SK-N-SH (cell line): ENCODE data around the gene CA6. TPM values are rescaled to one million over a fixed set of nuclear protein-coding genes. Genes with fewer than 3 reads are reported as not detected.

ENCODE experiments used
- CTCF ChIA-PET: fragments of 300-600, 350-600 bp; formaldehyde crosslinking; extraction: SDS; loops from one replicate; lab custom pipeline; 2021; lab: Yijun Ruan, JAX
- POLR2A ChIA-PET: fragments of 350-600 bp; sonication (Branson Sonifier 250); formaldehyde crosslinking; extraction: SDS; loops from one replicate; lab custom pipeline; 2020; ENCODE audit warnings: antibody characterized with exemption, inconsistent platforms; lab: Yijun Ruan, JAX
- DNase-seq: peaks from one replicate; pipeline ENCODE4 v3.0.0; 2012
- H2AFZ ChIP-seq: fragments of 200-600 bp; sonication (generic); 2 replicates; pipeline ENCODE4 v1.8.1; 2016; ENCODE audit warnings: antibody characterized with exemption, mild to moderate bottlenecking, low read depth
- H3F3A ChIP-seq: fragments of 200-600 bp; sonication (generic); replicated peaks from 2 replicates; pipeline ENCODE3; 2016; ENCODE audit warnings: antibody characterized with exemption, mild to moderate bottlenecking; ENCODE audit not compliant: insufficient read depth
- H3K27ac ChIP-seq, 2 experiments: fragments of 200-500 bp in 1 of 2; fragments of 200-600 bp in 1 of 2; sonication (Bioruptor generic) in 1 of 2; sonication (generic), shearing (Covaris generic) in 1 of 2; 2 replicates each; pipeline versions ENCODE4 v1.5.1 to v1.6.1; 2014 to 2016; ENCODE audit warnings: low read depth in 2 of 2, inconsistent platforms in 1 of 2, low read length in 1 of 2, mild to moderate bottlenecking in 1 of 2, mixed read lengths in 1 of 2
- H3K27me3 ChIP-seq: fragments of 200-600 bp; sonication (generic), shearing (Covaris generic); 2 replicates; pipeline ENCODE4 v1.6.1; 2016; ENCODE audit warnings: mixed run types; ENCODE audit not compliant: insufficient read depth
- H3K36me3 ChIP-seq, 2 experiments: fragments of 200-500 bp in 1 of 2; fragments of 200-600 bp in 1 of 2; sonication (Bioruptor generic) in 1 of 2; sonication (generic) in 1 of 2; replicated peaks in 1 of 2; 2 replicates each; pipeline versions ENCODE3 to v1.5.1; 2014 to 2016; ENCODE audit warnings: low read length in 1 of 2, mild to moderate bottlenecking in 1 of 2; ENCODE audit not compliant: insufficient read depth in 2 of 2, control insufficient read depth in 1 of 2
- H3K4me1 ChIP-seq, 2 experiments: fragments of 200-500 bp in 1 of 2; fragments of 200-600 bp in 1 of 2; sonication (Bioruptor generic) in 1 of 2; sonication (generic), shearing (Covaris generic) in 1 of 2; 2 replicates each; pipeline versions ENCODE4 v1.5.1 to v1.6.1; 2014 to 2016; ENCODE audit warnings: low read depth in 1 of 2, low read length in 1 of 2, mixed run types in 1 of 2; ENCODE audit not compliant: insufficient read depth in 2 of 2, control insufficient read depth in 1 of 2
- H3K4me2 ChIP-seq: fragments of 200-600 bp; sonication (generic), shearing (Covaris generic); 2 replicates; pipeline ENCODE4 v1.6.1; 2017; ENCODE audit warnings: mixed run types
- H3K4me3 ChIP-seq, 2 experiments: fragments of 200-500 bp in 1 of 2; fragments of 200-600 bp in 1 of 2; sonication (Bioruptor generic) in 1 of 2; sonication (generic), shearing (Covaris generic) in 1 of 2; 2 replicates each; pipeline versions ENCODE4 v1.5.1 to v1.8.1; 2014 to 2016; ENCODE audit warnings: low read depth in 2 of 2, inconsistent platforms in 1 of 2, low read length in 1 of 2, mild to moderate bottlenecking in 1 of 2, mixed read lengths in 1 of 2, moderate library complexity in 1 of 2
- H3K79me2 ChIP-seq: fragments of 200-600 bp; sonication (generic); 2 replicates; pipeline ENCODE4 v1.8.1; 2017; ENCODE audit warnings: mild to moderate bottlenecking; ENCODE audit not compliant: insufficient read depth
- H3K9ac ChIP-seq: fragments of 200-600 bp; sonication (generic); 2 replicates; pipeline ENCODE4 v1.6.1; 2017; ENCODE audit warnings: mixed run types
- H3K9me2 ChIP-seq: fragments of 200-600 bp; sonication (generic); 2 replicates; pipeline ENCODE4 v1.6.1; 2017; ENCODE audit warnings: mixed run types
- H3K9me3 ChIP-seq: fragments of 200-600 bp; sonication (generic); 2 replicates; pipeline ENCODE4 v1.6.1; 2017; ENCODE audit warnings: mixed run types, mild to moderate bottlenecking, moderate library complexity
- H4K20me1 ChIP-seq: fragments of 200-600 bp; sonication (generic); 2 replicates; pipeline ENCODE4 v1.6.1; 2017; ENCODE audit warnings: mild to moderate bottlenecking, mixed run types; ENCODE audit not compliant: insufficient read depth
- CHD2 ChIP-seq: fragments of 150-350 bp; IDR thresholded peaks from 2 replicates; pipeline ENCODE4 v1.6.1; 2018; ENCODE audit warnings: low read length; ENCODE audit not compliant: partially characterized antibody
- CTCF ChIP-seq: fragments of 200-600 bp; sonication (generic); IDR thresholded peaks from 2 replicates; pipeline ENCODE4 v1.6.1; 2017; ENCODE audit warnings: antibody characterized with exemption, mild to moderate bottlenecking, moderate library complexity
- FOSL2 ChIP-seq: IDR thresholded peaks from 2 replicates; pipeline ENCODE4 v1.4.0; 2012; ENCODE audit warnings: low read depth, mild to moderate bottlenecking, moderate library complexity, borderline replicate concordance
- FOXM1 ChIP-seq: IDR thresholded peaks from 2 replicates; pipeline ENCODE4 v1.4.0; 2012; ENCODE audit warnings: low read depth, mild to moderate bottlenecking
- GATA2 ChIP-seq: sonication (generic); formaldehyde crosslinking; IDR thresholded peaks from 2 replicates; pipeline ENCODE4 v1.5.0; 2020; ENCODE audit warnings: mild to moderate bottlenecking, missing genetic modification reagents
- IRF3 ChIP-seq: fragments of 150-350 bp; IDR thresholded peaks from 2 replicates; pipeline ENCODE4 v1.6.1; 2016; ENCODE audit warnings: mild to moderate bottlenecking, low read depth, low read length
- MAX ChIP-seq: IDR thresholded peaks from 2 replicates; pipeline ENCODE4 v1.4.0; 2012; ENCODE audit warnings: low read depth
- MXI1 ChIP-seq: IDR thresholded peaks from 2 replicates; pipeline ENCODE4 v1.6.1; 2012; ENCODE audit warnings: mild to moderate bottlenecking, low read depth, low read length, improper control_type of control experiment
- NFIC ChIP-seq: IDR thresholded peaks from 2 replicates; pipeline ENCODE4 v1.4.0; 2012; ENCODE audit warnings: borderline replicate concordance
- PBX3 ChIP-seq: IDR thresholded peaks from 2 replicates; pipeline ENCODE4; 2012
- POLR2AphosphoS5 ChIP-seq: IDR thresholded peaks from 2 replicates; pipeline ENCODE4 v1.6.1; 2012; ENCODE audit warnings: low read depth, low read length
- RCOR1 ChIP-seq: fragments of 150-350 bp; IDR thresholded peaks from 2 replicates; pipeline ENCODE4 v1.6.1; 2017; ENCODE audit warnings: antibody characterized with exemption, low read length
- RXRA ChIP-seq: IDR thresholded peaks from 2 replicates; pipeline ENCODE4 v1.4.0; 2012; ENCODE audit warnings: low read depth, mild to moderate bottlenecking, borderline replicate concordance
- SIN3A ChIP-seq: IDR thresholded peaks from 2 replicates; pipeline ENCODE4 v1.6.1; 2012; ENCODE audit warnings: low read depth, mild to moderate bottlenecking, low read length, moderate library complexity, borderline replicate concordance
- TAF1 ChIP-seq: IDR thresholded peaks from 2 replicates; pipeline ENCODE4 v1.6.1; 2012; ENCODE audit warnings: low read depth, mild to moderate bottlenecking, low read length, moderate library complexity, borderline replicate concordance
- TEAD4 ChIP-seq: IDR thresholded peaks from 2 replicates; pipeline ENCODE4 v1.4.0; 2012; ENCODE audit warnings: mild to moderate bottlenecking, borderline replicate concordance; ENCODE audit not compliant: insufficient read depth
- USF1 ChIP-seq: IDR thresholded peaks from 2 replicates; pipeline ENCODE4 v1.4.0; 2012; ENCODE audit warnings: low read depth, borderline replicate concordance
- USF2 ChIP-seq: fragments of 150-350 bp; IDR thresholded peaks from 2 replicates; pipeline ENCODE4 v1.6.1; 2017; ENCODE audit warnings: antibody characterized with exemption, low read length, low read depth, borderline replicate concordance
- YY1 ChIP-seq: IDR thresholded peaks from 2 replicates; pipeline ENCODE4 v1.4.0; 2012; ENCODE audit warnings: low read depth, mild to moderate bottlenecking
- ZBTB33 ChIP-seq: IDR thresholded peaks from 2 replicates; pipeline ENCODE4 v1.4.0; 2012; ENCODE audit warnings: low read depth, borderline replicate concordance
- WGBS: methylation state at CpG from one replicate; pipeline ENCODE4 v1.1.6; 2017; ENCODE audit warnings: low lambda C conversion rate; 5-methylcytosine and 5-hydroxymethylcytosine counted together
- polyA plus RNA-seq, 3 experiments: library from polyadenylated mRNA; depleted of rRNA; stranded (reverse); fragments of >200 nt; gene quantifications; 2 replicates each; pipeline ENCODE4 v1.2.3, GENCODE V29; 2012

CA6 gene
- polyA plus RNA-seq, 1 of the 3 experiments (the other 2 are of a cell fraction): not detected

- Histone ChIP-seq H3K79me2 (no peaks in the 10 kb centered on the region), H3K27ac (no peak overlapping the region), H2AFZ (no peak overlapping the region), H3K27me3 (no peaks in the 10 kb centered on the region), H3F3A (peaks cover 15% of the 10 kb centered on the region), H3K4me3 (no peak overlapping the region), H3K4me2 (no peak overlapping the region), H3K9me2 (no peaks in the 10 kb centered on the region), H3K4me1 (no peaks in the 10 kb centered on the region)
- 78% methylated on average over 2 of the region's 2 CpGs for WGBS
- ChIA-PET CTCF (interaction anchor here (1.2 to 7.5 kb wide), 2 partner anchors 66 to 127 kb away, joined by 3 to 82 read pairs; no protein-coding TSS in a partner anchor), POLR2A (no interaction called here)
- no peak for DNase-seq
- no peak for TF ChIP-seq RCOR1
- no peak for TF ChIP-seq CHD2
- no peak for TF ChIP-seq RXRA
- TF ChIP-seq NFIC: no peak
- no peak for TF ChIP-seq ZBTB33
- no peak for TF ChIP-seq PBX3
- no peak for TF ChIP-seq USF1
- no peak for TF ChIP-seq YY1
- TF ChIP-seq TAF1: no peak
- no peak for TF ChIP-seq FOSL2
- TF ChIP-seq IRF3: no peak
- TF ChIP-seq GATA2: no peak
- no peak for TF ChIP-seq TEAD4
- no peak for TF ChIP-seq SIN3A
- no peak for TF ChIP-seq POLR2AphosphoS5
- no peak for TF ChIP-seq FOXM1
- TF ChIP-seq MAX: no peak
- no peak for TF ChIP-seq USF2
- no peak for TF ChIP-seq CTCF
- TF ChIP-seq MXI1: no peak
- TF ChIP-seq, all 33 proteins: peak for 0
- no peaks in the 10 kb centered on the region for H3K36me3 ChIP-seq
- no peaks in the 10 kb centered on the region for H4K20me1 ChIP-seq
- no peak overlapping the region for H3K9ac ChIP-seq
- no peaks in the 10 kb centered on the region for H3K9me3 ChIP-seq
Observed at GRCh38 chr1:8984203-8984602, 38.5 kb downstream of the CA6 start.
